ENCODE results near the gene KHK.
"Not testable (repeated sequence)": the region's sequence is repeated elsewhere in the genome, so short reads cannot be mapped to it uniquely, and the experiment has no call there.

The KHK gene

GRCh38 chr2:27099334-27099955 is 12.9 kb downstream of the KHK start:
- H3K4me1 Mint-ChIP-seq = peaks cover 15% of the 10 kb centered on the region
- peaks cover 4% of the 10 kb centered on the region for H3K36me3 Mint-ChIP-seq (ENCODE audit: insufficient read depth)
- H3K27me3 Mint-ChIP-seq = peaks cover 6% of the 10 kb centered on the region
- H3K9me3 Mint-ChIP-seq = no peaks in the 10 kb centered on the region
- H3K4me3 Mint-ChIP-seq = no peak overlapping the region
- ATAC-seq (replicated peaks; ENCODE audit: extremely low read depth, poor library complexity, severe bottlenecking) (no peak), DNase-seq (ENCODE audit: low spot score in 2 of 2) (no peak)
- no peak overlapping the region for H3K27ac Mint-ChIP-seq (ENCODE audit: low read depth)

GRCh38 chr2:27100036-27100435 is 13.5 kb downstream of the KHK start:
- DNase-seq (ENCODE audit: low spot score in 2 of 2) (no peak), ATAC-seq (replicated peaks; ENCODE audit: extremely low read depth, poor library complexity, severe bottlenecking) (no peak)
- Mint-ChIP-seq H3K4me3 (no peak overlapping the region), H3K4me1 (peaks cover 15% of the 10 kb centered on the region), H3K9me3 (no peaks in the 10 kb centered on the region), H3K27me3 (peaks cover 12% of the 10 kb centered on the region), H3K27ac (ENCODE audit: low read depth) (no peak overlapping the region), H3K36me3 (ENCODE audit: insufficient read depth) (peaks cover 4% of the 10 kb centered on the region)

- ATAC-seq (replicated peaks; ENCODE audit: extremely low read depth, poor library complexity, severe bottlenecking) (no peak), DNase-seq (ENCODE audit: low spot score in 2 of 2) (no peak)
- H3K27me3 Mint-ChIP-seq = peaks cover 33% of the 10 kb centered on the region
- H3K9me3 Mint-ChIP-seq = no peaks in the 10 kb centered on the region
- peaks cover 2% of the 10 kb centered on the region for H3K36me3 Mint-ChIP-seq (ENCODE audit: insufficient read depth)
- H3K4me3 Mint-ChIP-seq = no peak overlapping the region
- H3K27ac Mint-ChIP-seq (ENCODE audit: low read depth) = no peak overlapping the region
- no peaks in the 10 kb centered on the region for H3K4me1 Mint-ChIP-seq
These were observed 15.8 kb downstream of the KHK start for GRCh38 chr2:27102329-27102728.

- Mint-ChIP-seq H3K4me3 (no peak overlapping the region), H3K27me3 (peaks cover 33% of the 10 kb centered on the region), H3K36me3 (ENCODE audit: insufficient read depth) (no peaks in the 10 kb centered on the region), H3K9me3 (no peaks in the 10 kb centered on the region), H3K27ac (ENCODE audit: low read depth) (no peak overlapping the region), H3K4me1 (no peaks in the 10 kb centered on the region)
- DNase-seq (ENCODE audit: low spot score in 2 of 2) (no peak), ATAC-seq (replicated peaks; ENCODE audit: extremely low read depth, poor library complexity, severe bottlenecking) (no peak)
These were observed 19.4 kb downstream of the KHK start for GRCh38 chr2:27105981-27106380.

- H3K9me3 Mint-ChIP-seq = no peaks in the 10 kb centered on the region
- ATAC-seq (replicated peaks; ENCODE audit: extremely low read depth, poor library complexity, severe bottlenecking) (no peak), DNase-seq (ENCODE audit: low spot score in 2 of 2) (no peak)
- H3K4me3 Mint-ChIP-seq = no peak overlapping the region
- no peaks in the 10 kb centered on the region for H3K36me3 Mint-ChIP-seq (ENCODE audit: insufficient read depth)
- H3K4me1 Mint-ChIP-seq = no peaks in the 10 kb centered on the region
- peaks cover 33% of the 10 kb centered on the region for H3K27me3 Mint-ChIP-seq
- H3K27ac Mint-ChIP-seq (ENCODE audit: low read depth) = no peak overlapping the region
These were observed 21.6 kb downstream of the KHK start for GRCh38 chr2:27108221-27108620.

DNA sequence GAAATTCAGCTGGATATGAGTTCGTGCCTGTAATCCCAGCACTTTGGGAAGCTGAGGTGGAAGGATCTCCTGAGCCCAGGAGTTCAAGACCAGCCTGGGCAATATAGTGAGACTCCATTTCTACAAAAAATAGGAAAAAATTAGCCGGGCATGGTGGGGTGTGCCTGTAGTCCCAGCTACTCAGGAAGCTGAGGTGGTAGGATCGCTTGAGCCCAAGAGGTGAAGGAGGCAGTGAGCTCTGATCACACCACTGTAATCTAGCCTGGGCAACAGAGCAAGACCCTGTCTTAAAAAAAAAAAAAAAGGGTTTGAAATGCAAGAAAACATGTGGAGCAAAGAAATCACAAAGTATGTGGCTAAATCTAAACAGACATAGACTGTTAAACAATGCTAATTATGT is 22.5 kb downstream of the KHK start:
- no peaks in the 10 kb centered on the region for H3K9me3 Mint-ChIP-seq
- no peak overlapping the region for H3K27ac Mint-ChIP-seq (ENCODE audit: low read depth)
- no peaks in the 10 kb centered on the region for H3K4me1 Mint-ChIP-seq
- ATAC-seq (replicated peaks; ENCODE audit: extremely low read depth, poor library complexity, severe bottlenecking) = no peak
- H3K4me3 Mint-ChIP-seq = no peak overlapping the region
- peaks cover 31% of the 10 kb centered on the region for H3K27me3 Mint-ChIP-seq
- DNase-seq (ENCODE audit: low spot score in 2 of 2) = no peak
- H3K36me3 Mint-ChIP-seq (ENCODE audit: insufficient read depth) = no peaks in the 10 kb centered on the region

DNA sequence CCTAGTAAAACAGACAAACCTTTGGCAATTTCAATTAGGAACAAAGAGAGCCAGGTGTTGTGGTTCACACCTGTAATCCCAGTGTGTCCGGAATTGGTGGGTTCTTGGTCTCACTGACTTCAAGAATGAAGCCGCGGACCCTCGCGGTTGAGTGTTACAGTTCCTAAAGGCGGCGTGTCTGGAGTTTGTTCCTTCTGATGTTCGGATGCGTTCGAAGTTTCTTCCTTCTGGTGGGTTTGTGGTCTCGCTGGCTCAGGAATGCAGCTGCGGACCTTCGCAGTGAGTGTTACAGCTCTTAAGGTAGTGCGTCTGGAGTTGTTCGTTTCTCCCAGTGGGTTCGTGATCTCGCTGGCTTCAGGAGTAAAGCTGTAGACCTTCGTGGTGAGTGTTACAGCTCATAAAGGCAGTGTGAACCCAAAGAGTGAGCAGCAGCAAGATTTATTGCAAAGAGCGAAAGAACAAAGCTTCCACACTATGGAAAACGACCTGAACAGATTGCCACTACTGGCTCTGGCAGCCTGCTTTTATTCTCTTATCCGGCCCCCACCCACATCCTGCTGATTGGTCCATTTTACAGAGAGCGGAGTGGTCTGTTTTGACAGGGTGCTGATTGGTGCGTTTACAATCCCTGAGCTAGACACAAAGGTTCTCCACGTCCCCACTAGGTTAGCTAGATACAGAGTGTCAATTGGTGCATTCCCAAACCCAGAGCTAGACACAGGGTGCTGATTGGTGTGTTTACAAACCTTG is 24.2 kb downstream of the KHK start:
- H3K36me3 Mint-ChIP-seq (ENCODE audit: insufficient read depth); H3K4me3 Mint-ChIP-seq; ATAC-seq (replicated peaks; ENCODE audit: extremely low read depth, poor library complexity, severe bottlenecking); DNase-seq (ENCODE audit: low spot score in 2 of 2); H3K4me1 Mint-ChIP-seq; H3K27ac Mint-ChIP-seq (ENCODE audit: low read depth); H3K9me3 Mint-ChIP-seq: not testable (repeated sequence)
- H3K27me3 Mint-ChIP-seq = peaks cover 24% of the 10 kb centered on the region

- H3K36me3 Mint-ChIP-seq (ENCODE audit: insufficient read depth); ATAC-seq (replicated peaks; ENCODE audit: extremely low read depth, poor library complexity, severe bottlenecking); H3K27ac Mint-ChIP-seq (ENCODE audit: low read depth); H3K4me1 Mint-ChIP-seq; H3K9me3 Mint-ChIP-seq; DNase-seq (ENCODE audit: low spot score in 2 of 2); H3K4me3 Mint-ChIP-seq: not testable (repeated sequence)
- peaks cover 20% of the 10 kb centered on the region for H3K27me3 Mint-ChIP-seq
These were observed 25.0 kb downstream of the KHK start for GRCh38 chr2:27111392-27112078.

GRCh38 chr2:27115519-27115918 is 28.9 kb downstream of the KHK start:
- Mint-ChIP-seq H3K27ac (ENCODE audit: low read depth) (no peak overlapping the region), H3K4me1 (no peaks in the 10 kb centered on the region), H3K4me3 (no peak overlapping the region), H3K36me3 (ENCODE audit: insufficient read depth) (peaks cover 5% of the 10 kb centered on the region), H3K9me3 (no peaks in the 10 kb centered on the region), H3K27me3 (peaks cover 50% of the 10 kb centered on the region)
- ATAC-seq (replicated peaks; ENCODE audit: extremely low read depth, poor library complexity, severe bottlenecking) (no peak), DNase-seq (ENCODE audit: low spot score in 2 of 2) (no peak)

DNA sequence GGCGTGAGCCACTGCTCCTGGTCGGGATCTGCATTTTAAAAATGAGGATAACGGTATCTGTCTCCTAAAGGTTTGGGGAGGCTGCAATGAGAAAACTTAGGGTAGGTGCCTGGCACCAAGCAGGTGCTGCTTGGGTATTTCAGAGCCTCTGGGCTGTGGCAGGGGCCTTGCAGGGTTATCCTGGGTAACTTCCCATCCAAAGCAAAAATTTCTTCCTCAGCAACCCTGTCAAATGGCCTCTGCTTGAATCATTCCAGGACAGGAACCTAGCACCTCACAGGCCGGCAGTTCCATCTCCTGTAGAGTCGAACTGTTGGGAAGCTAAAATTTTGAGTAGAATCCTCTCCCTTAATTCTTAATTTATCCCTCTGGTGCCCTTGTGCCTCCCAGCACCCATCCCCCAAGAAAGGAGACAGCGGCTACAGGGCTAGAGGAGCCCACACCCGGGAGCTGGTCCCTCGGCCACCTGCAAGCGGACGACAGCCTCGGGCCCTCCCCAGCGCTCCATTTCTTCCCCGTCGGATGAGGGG is 31.5 kb downstream of the KHK start:
- Mint-ChIP-seq H3K27ac (ENCODE audit: low read depth) (no peak overlapping the region), H3K4me3 (no peak overlapping the region), H3K36me3 (ENCODE audit: insufficient read depth) (peaks cover 8% of the 10 kb centered on the region), H3K27me3 (peaks cover 50% of the 10 kb centered on the region), H3K9me3 (no peaks in the 10 kb centered on the region), H3K4me1 (peaks cover 8% of the 10 kb centered on the region)
- DNase-seq (ENCODE audit: low spot score in 2 of 2) (no peak), ATAC-seq (replicated peaks; ENCODE audit: extremely low read depth, poor library complexity, severe bottlenecking) (no peak)

- Mint-ChIP-seq H3K27ac (ENCODE audit: low read depth) (no peak within 1 kb of the TSS), H3K9me3 (no peaks in the 10 kb centered on the region), H3K4me3 (peak within 1 kb of the TSS; percentile 58), H3K27me3 (peaks cover 50% of the 10 kb centered on the region), H3K36me3 (ENCODE audit: insufficient read depth) (peaks cover 8% of the 10 kb centered on the region), H3K4me1 (peaks cover 12% of the 10 kb centered on the region)
- no peak for DNase-seq (ENCODE audit: low spot score in 2 of 2)
- no peak for ATAC-seq (replicated peaks; ENCODE audit: extremely low read depth, poor library complexity, severe bottlenecking)
These were observed 32.2 kb downstream of the KHK start, which contains the start of gene CGREF1 for GRCh38 chr2:27118525-27119329. Gene CGREF1, minus strand, starts transcription at chr2:27119128. Its CDS starts 14,762 bp downstream, at chr2:27104366.

GRCh38 chr2:27119330-27119670 is 32.7 kb downstream of the KHK start:
- not testable (repeated sequence) for H3K27ac Mint-ChIP-seq (ENCODE audit: low read depth); ATAC-seq (replicated peaks; ENCODE audit: extremely low read depth, poor library complexity, severe bottlenecking); DNase-seq (ENCODE audit: low spot score in 2 of 2); H3K9me3 Mint-ChIP-seq; H3K36me3 Mint-ChIP-seq (ENCODE audit: insufficient read depth)
- Mint-ChIP-seq H3K4me3 (peak overlapping the region; percentile 58), H3K4me1 (peaks cover 12% of the 10 kb centered on the region), H3K27me3 (peaks cover 50% of the 10 kb centered on the region)

Measured in central memory CD8-positive, alpha-beta T cell (primary cell).